ENCODE measurements around the gene SWAP70. TPM values are rescaled to one million over a fixed set of nuclear protein-coding genes. Genes with fewer than 3 reads are reported as not detected.

Gene SWAP70
- total and polyA plus RNA-seq, 10 of the 15 experiments (the other 5 are each of a cell fraction or from before 2014, with no cell fraction given), result 20.6 to 62.4 (median 41.7) TPM

- Histone ChIP-seq H3K4me2 (ENCODE audit: control insufficient read depth, insufficient read depth) (peak overlapping the region; percentile 83), H3K36me3 (ENCODE audit: control insufficient read depth in 2 of 2, insufficient read depth in 2 of 2, low read length in 1 of 2) (peaks cover 6 to 18% of the 10 kb centered on the region in 2 experiments; a peak in 3 of 4 replicates), H4K20me1 (ENCODE audit: control insufficient read depth, insufficient read depth) (no peaks in the 10 kb centered on the region), H3K27ac (ENCODE audit: control insufficient read depth, insufficient read depth) (peak overlapping the region; percentile 65), H3K79me2 (ENCODE audit: control insufficient read depth, insufficient read depth, low read length) (peaks cover 43% of the 10 kb centered on the region), H3K9me3 (replicated peaks; ENCODE audit: control insufficient read depth, insufficient read depth, low read length) (peaks cover 17% of the 10 kb centered on the region), H3K27me3 (replicated peaks in 1 of 2; ENCODE audit: control insufficient read depth in 2 of 2, insufficient read depth in 2 of 2, low read length in 1 of 2) (no peaks in the 10 kb centered on the region), H3K9ac (ENCODE audit: control insufficient read depth, insufficient read depth, low read length) (no peak overlapping the region; the same call in 1 of the 2 replicates), H3K4me1 (ENCODE audit: control insufficient read depth, insufficient read depth, low read length) (peaks cover 58% of the 10 kb centered on the region), H2AFZ (ENCODE audit: control insufficient read depth, low read depth, low read length) (peak overlapping the region; percentile 36), H3K4me3 (no peak overlapping the region)
- CTCF ChIA-PET, result interaction anchor here (1.2 to 3.0 kb wide), 4 partner anchors 10 to 103 kb away, joined by 3 to 15 read pairs (median 4); no protein-coding TSS in a partner anchor
- no peak for ATAC-seq
- no peak for FAIRE-seq
- intact Hi-C loops (cut with micrococcal nuclease; ENCODE audit: unreplicated experiment) (loop anchor here (5.0 kb wide), 1 partner anchor 50 kb away; no protein-coding TSS in a partner anchor), in situ Hi-C loops (cut with MboI) (no loop called here)
- BruUV-seq (replicated peaks), result no TSS peak
- SMC1A ChIA-PET (ENCODE audit: uncharacterized antibody, unreplicated experiment), result interaction anchor here (0.8 to 3.3 kb wide), 10 partner anchors 10 to 116 kb away, joined by 3 to 13 read pairs (median 8); no protein-coding TSS in a partner anchor
- 0% methylated on average over 3 of the region's 3 CpGs for WGBS (ENCODE audit: insufficient coverage, insufficient replicate concordance, low lambda C conversion rate, missing lambda C conversion rate)
- RAD21 ChIA-PET (ENCODE audit: unreplicated experiment), result interaction anchor here (0.6 to 1.8 kb wide), 14 partner anchors 9 to 144 kb away, joined by 3 to 7 read pairs (median 4); partner anchors contain the start of gene WEE1
- POLR2A ChIA-PET, result interaction anchor here (0.7 to 1.9 kb wide), 4 partner anchors 10 to 144 kb away, joined by 3 to 5 read pairs (median 4); partner anchors contain the start of gene WEE1
- no peak for DNase-seq (ENCODE audit: low read depth, low spot score)
- TF ChIP-seq ZNF24 (IDR thresholded peaks at IDR 0.05), result no peak
- TF ChIP-seq NKRF (conservative IDR thresholded peaks at IDR 0.05), result no peak
- peak; percentile 64 for TF ChIP-seq IKZF1 (conservative IDR thresholded peaks at IDR 0.05)
- no peak for TF ChIP-seq E2F4 (IDR thresholded peaks at IDR 0.05; ENCODE audit: low read depth, low read length)
- TF ChIP-seq RELB (IDR thresholded peaks at IDR 0.05; ENCODE audit: low read depth), result peak; percentile 27; the same call in 1 of the 2 replicates
- no peak for TF ChIP-seq ZBTB11 (CRISPR knock-in tag; IDR thresholded peaks at IDR 0.05)
- no peak for TF ChIP-seq NRF1 (conservative IDR thresholded peaks at IDR 0.05; ENCODE audit: low read depth, low read length)
- TF ChIP-seq IRF5 (IDR thresholded peaks at IDR 0.05; ENCODE audit: borderline replicate concordance), result no peak
- no peak for TF ChIP-seq BHLHE40 (IDR thresholded peaks at IDR 0.05; ENCODE audit: borderline replicate concordance in 1 of 2, low read depth in 2 of 2, low read length in 1 of 2)
Measured at GRCh38 chr11:9717040-9717357, 53.1 kb downstream of the SWAP70 start.

Measured in GM12878 (cell line).